Urinary bladder (tissue), 4 donors: ENCODE results near the gene ZNRD2. TPM values are rescaled to one million over a fixed set of nuclear protein-coding genes. Genes with fewer than 3 reads are reported as not detected.
"Not testable (repeated sequence)": the region's sequence is repeated elsewhere in the genome, so short reads cannot be mapped to it uniquely, and the experiment has no call there.

Experiments
- DNase-seq: peaks from one replicate; pipeline ENCODE4 v3.0.0-alpha.2; 2015; ENCODE audit errors: extremely low spot score
- H3K27ac ChIP-seq: one replicate; pipeline ENCODE4 v1.5.1; 2013; ENCODE audit warnings: low read depth, mild to moderate bottlenecking, moderate library complexity
- H3K36me3 ChIP-seq: one replicate; pipeline ENCODE4 v1.6.1; 2013; ENCODE audit warnings: mild to moderate bottlenecking, moderate library complexity; ENCODE audit not compliant: insufficient read depth
- H3K4me1 ChIP-seq: one replicate; pipeline ENCODE4 v1.6.1; 2013; ENCODE audit warnings: mild to moderate bottlenecking, moderate library complexity; ENCODE audit not compliant: insufficient read depth
- H3K4me3 ChIP-seq: one replicate; pipeline ENCODE4 v1.5.1; 2013; ENCODE audit warnings: low read depth, low read length
- WGBS: extraction: QIAGEN DNeasy Blood & Tissue Kit; methylation state at CpG from one replicate; pipeline ENCODE4 v1.1.7; 2013; 5-methylcytosine and 5-hydroxymethylcytosine counted together
- polyA plus RNA-seq: library from polyadenylated mRNA; stranded (reverse); fragments of 200-250 nt; gene quantifications from one replicate; pipeline ENCODE4 v1.2.3, GENCODE V29; 2013
- total RNA-seq: library from RNA; depleted of rRNA; stranded (reverse); fragments of >200 nt; gene quantifications from one replicate; pipeline ENCODE4 v1.2.3, GENCODE V29; 2014
- donor health status: healthy with polysubstance abuse.
- donor health status: healthy.

The ZNRD2 gene
- total and polyA plus RNA-seq, 2 donors = 14.6 to 94.9 TPM

DNA sequence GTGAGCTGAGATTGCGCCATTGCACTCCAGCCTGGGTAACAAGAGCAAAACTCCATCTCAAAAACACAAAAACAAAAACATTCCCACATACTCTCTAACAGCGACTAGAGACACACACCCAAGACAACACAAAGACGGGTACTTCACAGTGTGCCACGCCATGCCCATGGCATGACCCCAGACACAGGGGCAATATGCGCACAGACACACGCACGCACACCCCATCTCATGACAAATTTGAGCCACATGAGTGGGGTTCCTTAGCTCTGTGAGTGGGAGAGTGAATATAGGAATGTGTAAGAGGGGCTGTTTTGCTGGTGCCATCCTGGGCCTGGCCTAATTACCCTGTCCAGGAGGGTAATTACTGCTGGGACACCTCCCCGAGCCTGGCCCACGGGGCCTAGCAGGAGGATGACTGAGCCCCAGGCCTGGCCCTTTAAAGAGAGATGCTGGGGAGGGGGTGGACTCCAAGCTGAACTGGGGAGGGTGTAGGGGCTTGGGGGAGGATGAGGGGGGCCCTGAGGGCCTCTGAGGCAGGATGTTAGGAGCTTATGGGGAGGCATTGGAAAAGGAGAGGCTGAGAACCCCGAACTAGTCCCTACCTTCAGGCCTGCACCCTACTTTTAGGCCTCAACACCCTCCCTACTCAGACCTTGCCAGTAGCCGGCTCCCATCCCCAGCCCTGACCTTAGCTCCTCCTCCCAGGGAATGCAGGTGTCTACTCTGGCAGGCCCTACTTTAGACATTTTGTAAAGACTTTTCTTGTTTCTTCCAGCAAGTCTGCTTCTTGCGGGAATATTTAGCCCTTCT is 13.6 kb upstream of the ZNRD2 start:
- peak overlapping the region; percentile 71 for H3K4me3 ChIP-seq
- no peaks in the 10 kb centered on the region for H3K36me3 ChIP-seq
- DNase-seq = no peak
- peaks cover 2% of the 10 kb centered on the region for H3K4me1 ChIP-seq
- 76% methylated on average over 12 of the region's 12 CpGs for WGBS
- peak overlapping the region; percentile 97 for H3K27ac ChIP-seq

DNA sequence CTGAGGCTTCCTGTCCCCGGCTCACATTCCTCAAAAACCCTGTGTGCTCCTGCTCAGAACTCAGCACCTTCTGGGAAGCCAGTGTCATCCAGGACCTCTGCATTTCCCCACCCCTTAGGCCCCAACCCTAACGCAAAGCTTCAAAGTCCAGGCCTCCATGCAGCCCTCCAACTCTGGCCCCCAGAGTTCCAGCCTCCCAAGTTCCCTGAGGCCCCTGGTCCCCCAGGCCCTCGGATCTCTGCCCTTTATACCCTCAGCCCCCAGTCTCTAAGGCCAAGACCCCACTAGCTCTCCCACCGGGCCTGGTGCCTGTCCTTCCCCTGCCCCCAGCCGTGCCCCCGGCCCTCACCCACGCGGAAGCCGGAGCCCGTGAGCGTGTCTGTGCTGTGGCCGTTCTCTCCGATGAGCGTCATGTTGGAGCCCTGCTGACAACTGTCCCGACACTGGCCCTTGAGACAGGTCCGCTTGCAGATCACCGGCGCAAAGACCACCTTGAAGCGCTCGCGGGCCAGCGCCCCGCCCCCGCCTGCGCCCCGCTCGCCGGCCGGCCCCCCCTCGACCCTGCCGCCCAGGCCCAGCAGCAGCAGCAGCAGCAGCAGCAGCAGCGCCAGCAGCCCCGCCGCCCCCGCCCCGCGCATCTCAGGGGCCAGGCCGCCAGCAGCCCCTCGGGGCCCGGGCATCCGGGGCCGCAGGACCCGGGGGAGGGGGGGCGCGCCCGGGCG is 12.8 kb upstream of the ZNRD2 start:
- Histone ChIP-seq H3K4me3 (peak overlapping the region; percentile 71), H3K4me1 (peaks cover 2% of the 10 kb centered on the region), H3K36me3 (no peaks in the 10 kb centered on the region), H3K27ac (peak overlapping the region; percentile 97)
- no peak for DNase-seq
- 3% methylated on average over 41 of the region's 47 CpGs for WGBS

- no peak for DNase-seq
- H3K4me1 ChIP-seq = peaks cover 2% of the 10 kb centered on the region
Observed at GRCh38 chr11:65558002-65558929, 12.0 kb upstream of the ZNRD2 start, which contains the start of gene LTBP3. TSS of gene LTBP3 (minus strand) at chr11:65558359. CDS start at chr11:65557959, 400 bp downstream.

GRCh38 chr11:65558930-65559509 is 11.3 kb upstream of the ZNRD2 start:
- Histone ChIP-seq H3K27ac (peak overlapping the region; percentile 97), H3K4me1 (peaks cover 2% of the 10 kb centered on the region), H3K36me3 (no peaks in the 10 kb centered on the region), H3K4me3 (no peak overlapping the region)
- WGBS = 27% methylated on average over 19 of the region's 19 CpGs
- no peak for DNase-seq

More at GRCh38 chr11:65558002-65558929, 12.0 kb upstream of the ZNRD2 start, which contains the start of gene LTBP3:
- peak within 1 kb of the TSS; percentile 71 for H3K4me3 ChIP-seq
- under 1% methylated on average over 79 of the region's 79 CpGs for WGBS
- H3K36me3 ChIP-seq = no peaks in the 10 kb centered on the region
- peak within 1 kb of the TSS; percentile 97 for H3K27ac ChIP-seq

GRCh38 chr11:65559535-65559934 is 10.7 kb upstream of the ZNRD2 start:
- Histone ChIP-seq H3K4me3 (no peak overlapping the region), H3K36me3 (no peaks in the 10 kb centered on the region), H3K27ac (peak overlapping the region; percentile 97), H3K4me1 (peaks cover 2% of the 10 kb centered on the region)
- WGBS = 59% methylated on average over 5 of the region's 5 CpGs
- DNase-seq = no peak

DNA sequence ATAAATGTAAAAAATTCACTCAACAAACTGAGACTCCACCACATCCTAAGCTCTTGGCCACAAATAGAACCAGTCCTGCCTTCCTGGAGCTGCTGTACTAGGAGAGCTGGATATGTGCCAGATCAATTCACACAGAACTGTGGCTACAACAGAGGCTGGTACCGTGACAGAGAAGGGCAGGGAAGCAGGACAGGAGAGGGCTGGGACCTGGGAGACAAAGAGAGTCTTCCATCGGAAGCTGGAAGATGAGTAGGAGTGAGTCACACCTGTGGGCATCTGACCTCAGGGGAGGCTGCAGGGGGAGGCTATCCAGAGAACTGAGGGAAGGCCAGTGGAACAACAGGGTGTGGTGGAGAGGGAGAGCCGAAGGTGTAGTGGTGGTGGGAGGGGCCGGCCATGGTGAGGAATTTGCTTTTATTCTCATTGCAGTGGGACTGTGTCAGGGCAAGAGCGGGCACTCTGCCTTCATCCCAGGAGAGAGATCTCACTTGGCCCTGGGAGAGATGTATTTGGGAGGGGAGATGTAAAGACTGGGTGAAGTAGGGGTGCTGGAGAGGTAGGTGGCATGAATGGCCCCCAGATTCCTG is 10.2 kb upstream of the ZNRD2 start:
- H3K27ac ChIP-seq = peak overlapping the region; percentile 26
- DNase-seq = no peak
- WGBS = 39% methylated on average over 5 of the region's 5 CpGs
- no peak overlapping the region for H3K4me3 ChIP-seq
- no peaks in the 10 kb centered on the region for H3K36me3 ChIP-seq
- H3K4me1 ChIP-seq = peaks cover 2% of the 10 kb centered on the region

DNA sequence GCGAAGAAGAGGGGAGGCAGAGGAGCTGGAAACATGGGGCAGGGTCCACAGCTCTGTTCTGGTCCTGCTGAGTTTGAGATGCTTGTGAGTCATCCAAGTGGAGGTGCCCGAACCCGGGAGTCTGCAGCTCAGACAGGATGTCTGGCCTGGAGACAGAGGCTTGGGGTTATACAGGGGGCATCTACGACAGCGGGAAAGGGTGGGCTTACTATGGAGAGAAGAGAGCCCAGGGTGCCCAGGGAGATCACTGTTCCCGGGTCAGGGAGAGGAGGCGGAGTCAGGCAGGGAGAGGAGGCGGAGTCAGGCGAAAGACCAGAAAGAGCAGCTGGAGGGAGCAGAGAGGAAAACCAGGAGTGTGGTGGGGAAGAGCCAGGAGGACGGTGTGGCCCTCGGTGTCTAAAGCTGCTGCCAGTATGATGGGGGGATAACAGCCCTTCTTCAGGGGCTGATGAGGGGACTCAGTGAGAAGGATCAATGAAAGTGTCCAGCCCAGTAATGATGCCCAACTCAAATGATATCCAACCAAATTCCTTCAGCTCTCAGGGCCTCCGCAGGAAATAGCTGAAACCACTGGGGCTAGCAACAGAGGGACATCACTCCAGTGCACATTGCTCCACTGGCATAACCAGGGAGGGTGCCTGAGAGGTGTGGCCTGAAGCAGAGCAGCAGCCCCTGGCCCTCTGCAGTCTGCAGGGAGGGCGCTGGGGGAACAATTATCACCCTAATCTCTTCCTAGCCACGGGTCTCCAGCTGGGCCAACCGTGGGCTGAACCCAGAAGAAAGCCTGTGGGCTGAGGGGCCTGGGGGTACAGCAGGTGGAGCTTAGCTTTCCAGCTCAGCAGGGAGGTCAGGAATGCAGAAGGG is 9.5 kb upstream of the ZNRD2 start:
- DNase-seq = no peak
- Histone ChIP-seq H3K4me1 (no peaks in the 10 kb centered on the region), H3K27ac (peak overlapping the region; percentile 26), H3K36me3 (no peaks in the 10 kb centered on the region), H3K4me3 (no peak overlapping the region)
- 19% methylated on average over 15 of the region's 15 CpGs for WGBS

GRCh38 chr11:65562020-65562419 is 8.3 kb upstream of the ZNRD2 start:
- H3K36me3 ChIP-seq = no peaks in the 10 kb centered on the region
- WGBS = 86% methylated on average over 7 of the region's 7 CpGs
- H3K27ac ChIP-seq = no peak overlapping the region
- H3K4me1 ChIP-seq = no peaks in the 10 kb centered on the region
- no peak for DNase-seq
- H3K4me3 ChIP-seq = no peak overlapping the region

GRCh38 chr11:65562788-65563187 is 7.5 kb upstream of the ZNRD2 start:
- 89% methylated on average over 9 of the region's 9 CpGs for WGBS
- no peaks in the 10 kb centered on the region for H3K4me1 ChIP-seq

GRCh38 chr11:65563601-65564000 is 6.7 kb upstream of the ZNRD2 start:
- Histone ChIP-seq H3K27ac (no peak overlapping the region), H3K4me3 (no peak overlapping the region), H3K36me3 (no peaks in the 10 kb centered on the region), H3K4me1 (no peaks in the 10 kb centered on the region)
- no peak for DNase-seq
- 93% methylated on average over 4 of the region's 4 CpGs for WGBS

More at GRCh38 chr11:65562788-65563187, 7.5 kb upstream of the ZNRD2 start:
- Histone ChIP-seq H3K4me3 (no peak overlapping the region), H3K27ac (no peak overlapping the region), H3K36me3 (no peaks in the 10 kb centered on the region)
- no peak for DNase-seq

DNA sequence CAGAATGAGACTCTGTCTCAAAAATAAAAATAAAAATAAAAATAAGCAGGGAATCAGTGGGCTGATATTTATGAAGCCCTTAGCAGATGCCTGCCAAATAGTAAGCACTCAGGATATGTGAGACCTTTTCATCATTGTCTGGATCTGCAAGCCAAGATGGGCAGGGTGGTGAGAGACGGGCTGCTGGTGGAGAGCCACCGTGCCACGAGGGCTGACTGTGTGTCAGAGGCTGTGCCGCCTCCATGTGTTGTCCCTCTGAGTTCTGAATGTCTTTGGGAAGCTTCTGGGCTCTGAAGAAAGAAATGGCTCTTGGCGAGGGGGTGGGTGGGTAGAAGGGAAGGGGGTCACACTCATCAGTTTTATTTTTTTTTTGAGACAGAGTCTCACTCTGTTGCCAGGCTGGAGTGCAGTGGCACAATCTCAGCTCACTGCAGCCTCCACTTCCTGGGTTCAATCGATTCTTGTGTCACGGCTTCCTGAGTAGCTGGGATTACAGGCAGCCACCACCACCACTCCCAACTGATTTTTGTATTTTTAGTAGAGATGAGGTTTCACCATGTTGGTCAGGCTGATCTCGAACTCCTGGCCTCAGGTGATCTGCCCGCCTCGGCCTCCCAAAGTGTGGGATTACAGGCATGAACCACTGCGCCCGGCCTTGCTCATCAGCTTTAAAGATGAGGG is 5.3 kb upstream of the ZNRD2 start:
- H3K4me3 ChIP-seq, H3K4me1 ChIP-seq, H3K36me3 ChIP-seq, DNase-seq, H3K27ac ChIP-seq: not testable (repeated sequence)
- WGBS = 87% methylated on average over 12 of the region's 12 CpGs
